Upper lobe of left lung (tissue), 6 donors: ENCODE results near the gene KLHL30. TPM values are rescaled to one million over a fixed set of nuclear protein-coding genes. Genes with fewer than 3 reads are reported as not detected.
A peak's percentile ranks its signal among the peaks of the same experiment; 100 is the strongest.

Experiments used
- ATAC-seq, 2 donors: fragments of 200-7000 bp; cut with Tn5 transposase; one replicate each; pipeline ENCODE4 v1.9.1; 2022; ENCODE audit warnings: mild to moderate bottlenecking in 2 of 2, moderate library complexity in 2 of 2; ENCODE audit not compliant: low FRiP score in 2 of 2
- DNase-seq, 2 donors: peaks; one replicate each; pipeline ENCODE4 v3.0.0-alpha.2; 2019 to 2020
- H3K27ac ChIP-seq, 4 donors: fragments of 200-600 bp; sonication (generic); one replicate each; pipeline ENCODE4 v1.5.1; 2016 to 2019
- H3K27me3 ChIP-seq, 4 donors: fragments of 200-600 bp; sonication (generic); one replicate each; pipeline ENCODE4 v1.5.1; 2017 to 2019
- H3K36me3 ChIP-seq, 4 donors: fragments of 200-600 bp; sonication (generic); one replicate each; pipeline ENCODE4 v1.5.1; 2016 to 2019
- H3K4me1 ChIP-seq, 4 donors: fragments of 200-600 bp; sonication (generic); one replicate each; pipeline ENCODE4 v1.5.1; 2018 to 2019
- H3K4me3 ChIP-seq, 4 donors: fragments of 200-600 bp; sonication (generic); one replicate each; pipeline ENCODE4 v1.5.1; 2017 to 2019; ENCODE audit warnings: mild to moderate bottlenecking in 2 of 4, moderate library complexity in 1 of 4
- H3K9me3 ChIP-seq, 4 donors: fragments of 200-600 bp; sonication (generic); one replicate each; pipeline ENCODE4 v1.5.1; 2018 to 2019
- CTCF ChIP-seq, 6 experiments: fragments of 450-650 bp in 4 of 6; fragments of 200-600 bp in 2 of 6; sonication (generic) in 2 of 6; IDR thresholded peaks; one replicate each; pipeline ENCODE4 v1.5.1; 2016 to 2019; ENCODE audit warnings: antibody characterized with exemption in 6 of 6
- EP300 ChIP-seq, 4 donors: sonication (generic); formaldehyde crosslinking; IDR thresholded peaks; one replicate each; pipeline ENCODE4 v1.5.1; 2017; ENCODE audit warnings: antibody characterized with exemption in 4 of 4, control low read depth in 2 of 4
- POLR2A ChIP-seq, 4 donors: fragments of 450-650 bp; IDR thresholded peaks; one replicate each; pipeline ENCODE4 v1.5.1; 2016 to 2017; ENCODE audit warnings: antibody characterized with exemption in 4 of 4, mild to moderate bottlenecking in 2 of 4
- POLR2AphosphoS5 ChIP-seq, 2 donors: sonication (generic); formaldehyde crosslinking; IDR thresholded peaks; one replicate each; pipeline ENCODE4 v1.5.1; 2017; ENCODE audit warnings: antibody characterized with exemption in 2 of 2
- WGBS, 2 donors: methylation state at CpG; one replicate each; pipeline ENCODE4 v1.1.5; 2017 to 2018; 5-methylcytosine and 5-hydroxymethylcytosine counted together
- total RNA-seq, 6 donors: library from RNA; depleted of rRNA in 4 of 6; stranded (reverse); fragments of >200 nt in 4 of 6; gene quantifications; one replicate each; pipeline versions ENCODE4 v1.1.0 to v1.2.1, GENCODE V29; 2016 to 2021
- donor health status: DM: no; HTN: no; CAD: no; lungs with moderate emphysema.
- donor health status: DM: no; HTN: yes; CAD: no; lungs with severe emphysema.

KLHL30 gene
- total RNA-seq, 6 donors from 2014 or later: 0.30 to 1.3 (median 0.97) TPM; not detected in 2

- Histone ChIP-seq H3K27me3 (peaks cover 0 to 3% (median 0%) of the 10 kb centered on the region in 4 donors), H3K4me1 (peaks cover 0 to 19% (median 8%) of the 10 kb centered on the region in 4 donors), H3K27ac (no peak overlapping the region), H3K4me3 (no peak overlapping the region), H3K9me3 (no peaks in the 10 kb centered on the region), H3K36me3 (no peaks in the 10 kb centered on the region)
- DNase-seq (peak in 1 of 2 donors; percentile 11), ATAC-seq (no peak)
- WGBS, 2 donors: 87% methylated on average over 17 to 18 of the region's 18 CpGs
- no peak for TF ChIP-seq CTCF (IDR thresholded peaks at IDR 0.05)
- TF ChIP-seq EP300 (IDR thresholded peaks at IDR 0.05): no peak
- no peak for TF ChIP-seq POLR2A (IDR thresholded peaks at IDR 0.05)
- TF ChIP-seq POLR2AphosphoS5 (IDR thresholded peaks at IDR 0.05): no peak
These were observed 34.8 kb upstream of the KLHL30 start for GRCh38 chr2:238103465-238104225.

GRCh38 chr2:238104226-238104690 is 34.2 kb upstream of the KLHL30 start:
- ATAC-seq: no peak
- no peak overlapping the region for H3K27ac ChIP-seq
- no peaks in the 10 kb centered on the region for H3K36me3 ChIP-seq
- TF ChIP-seq POLR2A (IDR thresholded peaks at IDR 0.05) (no peak), EP300 (IDR thresholded peaks at IDR 0.05) (no peak), CTCF (IDR thresholded peaks at IDR 0.05) (no peak), POLR2AphosphoS5 (IDR thresholded peaks at IDR 0.05) (no peak)
- WGBS, 2 donors: 79 to 93% methylated on average over 7 to 14 of the region's 14 CpGs
- H3K4me3 ChIP-seq: no peak overlapping the region
- no peak for DNase-seq
- H3K9me3 ChIP-seq: no peaks in the 10 kb centered on the region
- peaks cover 0 to 3% (median 0%) of the 10 kb centered on the region in 4 donors for H3K27me3 ChIP-seq
- peaks cover 0 to 13% (median 4%) of the 10 kb centered on the region in 4 donors for H3K4me1 ChIP-seq

GRCh38 chr2:238104691-238105371 is 33.6 kb upstream of the KLHL30 start:
- Histone ChIP-seq H3K36me3 (no peaks in the 10 kb centered on the region), H3K27me3 (peaks cover 0 to 3% (median 0%) of the 10 kb centered on the region in 4 donors), H3K4me1 (peaks cover 0 to 9% (median 4%) of the 10 kb centered on the region in 4 donors), H3K9me3 (no peaks in the 10 kb centered on the region), H3K4me3 (no peak overlapping the region), H3K27ac (no peak overlapping the region)
- ATAC-seq: no peak
- 87% methylated on average over 11 to 21 of the region's 21 CpGs for WGBS, 2 donors
- peak in 1 of 2 donors; percentile 81 for DNase-seq
- TF ChIP-seq POLR2AphosphoS5 (IDR thresholded peaks at IDR 0.05): no peak

- Histone ChIP-seq H3K27me3 (peaks cover 0 to 3% (median 0%) of the 10 kb centered on the region in 4 donors), H3K9me3 (no peaks in the 10 kb centered on the region), H3K4me3 (no peak overlapping the region), H3K4me1 (peaks cover 0 to 9% (median 4%) of the 10 kb centered on the region in 4 donors), H3K27ac (no peak overlapping the region), H3K36me3 (no peaks in the 10 kb centered on the region)
- DNase-seq (no peak), ATAC-seq (no peak)
- no peak for TF ChIP-seq POLR2AphosphoS5 (IDR thresholded peaks at IDR 0.05)
- no peak for TF ChIP-seq CTCF (IDR thresholded peaks at IDR 0.05)
- no peak for TF ChIP-seq POLR2A (IDR thresholded peaks at IDR 0.05)
- WGBS, 2 donors: 80 to 88% methylated on average over 19 to 28 of the region's 28 CpGs
These were observed 32.7 kb upstream of the KLHL30 start for GRCh38 chr2:238105506-238106338.

- peaks cover 0 to 9% (median 4%) of the 10 kb centered on the region in 4 donors for H3K4me1 ChIP-seq
- ATAC-seq (no peak), DNase-seq (no peak)
- no peak overlapping the region for H3K4me3 ChIP-seq
- H3K27me3 ChIP-seq: peaks cover 0 to 3% (median 0%) of the 10 kb centered on the region in 4 donors
- TF ChIP-seq POLR2A (IDR thresholded peaks at IDR 0.05) (no peak), EP300 (IDR thresholded peaks at IDR 0.05) (no peak)
- no peaks in the 10 kb centered on the region for H3K9me3 ChIP-seq
- H3K36me3 ChIP-seq: no peaks in the 10 kb centered on the region
- WGBS, 2 donors: 86 to 94% methylated on average over 6 to 13 of the region's 13 CpGs
- no peak overlapping the region for H3K27ac ChIP-seq
These were observed 32.1 kb upstream of the KLHL30 start for GRCh38 chr2:238106339-238106697.
